Measurements from ENCODE around the gene MBOAT7. TPM values are rescaled to one million over a fixed set of nuclear protein-coding genes. Genes with fewer than 3 reads are reported as not detected.

Gene MBOAT7, protein sequence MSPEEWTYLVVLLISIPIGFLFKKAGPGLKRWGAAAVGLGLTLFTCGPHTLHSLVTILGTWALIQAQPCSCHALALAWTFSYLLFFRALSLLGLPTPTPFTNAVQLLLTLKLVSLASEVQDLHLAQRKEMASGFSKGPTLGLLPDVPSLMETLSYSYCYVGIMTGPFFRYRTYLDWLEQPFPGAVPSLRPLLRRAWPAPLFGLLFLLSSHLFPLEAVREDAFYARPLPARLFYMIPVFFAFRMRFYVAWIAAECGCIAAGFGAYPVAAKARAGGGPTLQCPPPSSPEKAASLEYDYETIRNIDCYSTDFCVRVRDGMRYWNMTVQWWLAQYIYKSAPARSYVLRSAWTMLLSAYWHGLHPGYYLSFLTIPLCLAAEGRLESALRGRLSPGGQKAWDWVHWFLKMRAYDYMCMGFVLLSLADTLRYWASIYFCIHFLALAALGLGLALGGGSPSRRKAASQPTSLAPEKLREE
- 1,000 to 10,000 TPM in 1 of 5 donors, 100 to 1,000 TPM in 1, 10 to 100 TPM in 3; 22.0 to 1,215 (median 95.1) TPM for total RNA-seq
- polyA plus RNA-seq = 10 to 100 TPM; 14.1 to 20.6 (median 19.1) TPM
- long read RNA-seq, donor 1, partial matches to known transcripts = 35 of 39 reads
- long read RNA-seq, donor 1, other reads (novel, unspliced or antisense) = 0 of 39 reads
- long read RNA-seq, donor 2, transcript MBOAT7-201 (8 exons, 2,529 nt) = major isoform, 12 of 20 reads
- long read RNA-seq, donor 2, partial matches to known transcripts = 5 of 20 reads
- long read RNA-seq, donor 2, other reads (novel, unspliced or antisense) = 0 of 20 reads
- long read RNA-seq, donor 3, partial matches to known transcripts = 0 of 9 reads
- long read RNA-seq, donor 3, other reads (novel, unspliced or antisense) = 0 of 9 reads
- long read RNA-seq, donor 4 = 0 reads
- long read RNA-seq, donor 5, transcript MBOAT7-212 (2 exons, 3,039 nt) = major isoform, 7 of 85 reads
- long read RNA-seq, donor 5, partial matches to known transcripts = 67 of 85 reads
- long read RNA-seq, donor 5, other reads (novel, unspliced or antisense) = 6 of 85 reads
- long read RNA-seq, donor 6, transcript MBOAT7-201 (8 exons, 2,529 nt) = major isoform, 28 of 6,210 reads
- long read RNA-seq, donor 6, partial matches to known transcripts = 3,181 of 6,210 reads
- long read RNA-seq, donor 6, other reads (novel, unspliced or antisense) = 2,992 of 6,210 reads
- long read RNA-seq, donor 7, transcript MBOAT7-201 (8 exons, 2,529 nt) = major isoform, 6 of 28 reads
- long read RNA-seq, donor 7, partial matches to known transcripts = 16 of 28 reads
- long read RNA-seq, donor 7, other reads (novel, unspliced or antisense) = 0 of 28 reads
- long read RNA-seq, donor 8, transcript MBOAT7-201 (8 exons, 2,529 nt) = major isoform, 12 of 50 reads
- long read RNA-seq, donor 8, partial matches to known transcripts = 29 of 50 reads
- long read RNA-seq, donor 8, other reads (novel, unspliced or antisense) = 0 of 50 reads
- long read RNA-seq, donor 9, partial matches to known transcripts = 1,780 of 2,539 reads
- long read RNA-seq, donor 9, other reads (novel, unspliced or antisense) = 750 of 2,539 reads
- long read RNA-seq, donor 10, transcript MBOAT7-201 (8 exons, 2,529 nt) = major isoform, 6 of 44 reads
- long read RNA-seq, donor 10, partial matches to known transcripts = 38 of 44 reads
- long read RNA-seq, donor 10, other reads (novel, unspliced or antisense) = 0 of 44 reads

- Histone ChIP-seq H3K27ac (peak within 1 kb of the TSS; percentile 97 to 99 (median 99)), H3K9me3 (no peaks in the 10 kb centered on the region), H3K27me3 (no peaks in the 10 kb centered on the region), H3K36me3 (peaks cover 16 to 33% (median 26%) of the 10 kb centered on the region in 4 donors), H3K4me3 (peak within 1 kb of the TSS; percentile 75 to 93 (median 84)), H3K4me1 (peaks cover 28 to 45% (median 40%) of the 10 kb centered on the region in 4 donors)
- TF ChIP-seq EP300 (IDR thresholded peaks at IDR 0.05) (no peak), POLR2A (IDR thresholded peaks at IDR 0.05) (no peak), POLR2AphosphoS5 (IDR thresholded peaks at IDR 0.05) (peak; percentile 4 to 70 (median 44))
- TF ChIP-seq, protein P1, sequence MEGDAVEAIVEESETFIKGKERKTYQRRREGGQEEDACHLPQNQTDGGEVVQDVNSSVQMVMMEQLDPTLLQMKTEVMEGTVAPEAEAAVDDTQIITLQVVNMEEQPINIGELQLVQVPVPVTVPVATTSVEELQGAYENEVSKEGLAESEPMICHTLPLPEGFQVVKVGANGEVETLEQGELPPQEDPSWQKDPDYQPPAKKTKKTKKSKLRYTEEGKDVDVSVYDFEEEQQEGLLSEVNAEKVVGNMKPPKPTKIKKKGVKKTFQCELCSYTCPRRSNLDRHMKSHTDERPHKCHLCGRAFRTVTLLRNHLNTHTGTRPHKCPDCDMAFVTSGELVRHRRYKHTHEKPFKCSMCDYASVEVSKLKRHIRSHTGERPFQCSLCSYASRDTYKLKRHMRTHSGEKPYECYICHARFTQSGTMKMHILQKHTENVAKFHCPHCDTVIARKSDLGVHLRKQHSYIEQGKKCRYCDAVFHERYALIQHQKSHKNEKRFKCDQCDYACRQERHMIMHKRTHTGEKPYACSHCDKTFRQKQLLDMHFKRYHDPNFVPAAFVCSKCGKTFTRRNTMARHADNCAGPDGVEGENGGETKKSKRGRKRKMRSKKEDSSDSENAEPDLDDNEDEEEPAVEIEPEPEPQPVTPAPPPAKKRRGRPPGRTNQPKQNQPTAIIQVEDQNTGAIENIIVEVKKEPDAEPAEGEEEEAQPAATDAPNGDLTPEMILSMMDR (IDR thresholded peaks at IDR 0.05) = peak in 1 of 7 experiments; percentile 49
- no peak for DNase-seq
- 0 to 1% (median 1%) methylated on average over 22 to 64 of the region's 64 CpGs for WGBS, 5 donors
- intact Hi-C loops (cut with DNase I; ENCODE audit: low total_unique reads) = no loop called here
Observed at GRCh38 chr19:54189145-54189734, at the start of gene MBOAT7. TSS of gene MBOAT7 (minus strand) at chr19:54189580. CDS start at chr19:54188508, 1,072 bp downstream.

- DNase-seq = peak in 1 of 2 donors; percentile 11
- intact Hi-C loops (cut with DNase I; ENCODE audit: low total_unique reads) = loop anchor here (5.0 kb wide), 1 partner anchor 62 kb away; the partner anchor contains the start of gene TMC4
- Histone ChIP-seq H3K9me3 (peaks cover 0 to 6% (median 0%) of the 10 kb centered on the region in 4 donors), H3K27me3 (peaks cover 0 to 33% (median 11%) of the 10 kb centered on the region in 3 donors), H3K27ac (no peak overlapping the region), H3K4me1 (peaks cover 0 to 12% (median 3%) of the 10 kb centered on the region in 4 donors), H3K36me3 (no peaks in the 10 kb centered on the region), H3K4me3 (no peak overlapping the region)
- 4 to 73% (median 60%) methylated on average over 3 to 5 of the region's 5 CpGs for WGBS, 5 donors
- no peak for TF ChIP-seq POLR2AphosphoS5 (IDR thresholded peaks at IDR 0.05)
- TF ChIP-seq, protein P1 (IDR thresholded peaks at IDR 0.05) = no peak
- no peak for TF ChIP-seq POLR2A (IDR thresholded peaks at IDR 0.05)
- no peak for TF ChIP-seq EP300 (IDR thresholded peaks at IDR 0.05)
Observed at GRCh38 chr19:54233941-54234340, 44.6 kb upstream of the MBOAT7 start.

DNA sequence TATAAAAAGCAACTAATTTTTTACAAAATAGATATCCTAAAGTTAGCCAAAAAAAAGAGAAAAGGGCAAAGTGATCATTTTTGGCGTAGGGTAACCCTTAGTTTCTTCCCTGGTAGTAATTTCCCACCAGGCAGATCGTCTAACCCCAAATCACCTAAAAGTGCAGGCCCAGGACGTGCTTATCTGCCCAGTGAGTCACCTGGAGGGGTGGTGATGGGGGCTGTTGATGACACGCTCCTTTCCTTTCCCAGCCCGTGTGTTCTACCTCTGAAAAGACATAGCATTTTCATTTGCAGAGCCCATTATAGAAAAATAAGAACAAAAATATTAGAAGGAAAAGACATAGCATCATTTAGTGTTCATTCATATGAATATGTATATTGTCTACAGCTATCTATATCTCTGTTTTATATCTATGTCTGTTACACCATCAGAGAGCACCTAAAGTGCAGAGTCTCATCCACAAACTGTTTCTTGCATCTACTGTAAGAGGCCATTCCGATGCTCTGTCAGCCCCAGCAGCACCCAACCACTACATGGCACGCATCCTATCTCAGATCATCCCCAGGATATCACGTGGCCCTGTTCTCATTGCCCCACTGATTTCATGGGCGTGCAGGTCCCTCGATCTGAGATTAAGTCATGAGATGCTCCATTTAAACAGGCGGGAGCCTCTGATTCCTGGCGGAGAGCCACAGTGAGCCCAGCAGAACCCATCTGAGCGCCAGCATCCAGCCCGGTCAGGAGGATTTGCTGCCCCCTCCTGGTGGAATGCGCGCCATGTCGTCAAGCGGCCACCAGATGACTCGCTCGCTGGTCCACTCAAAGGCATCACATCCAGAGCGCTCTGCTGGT lies 41.9 kb upstream of the MBOAT7 start:
- no peak overlapping the region for H3K27ac ChIP-seq

More for the DNA sequence above, 41.9 kb upstream of the MBOAT7 start:
- Histone ChIP-seq H3K27me3 (peaks cover 0 to 31% (median 10%) of the 10 kb centered on the region in 3 donors), H3K4me3 (no peak overlapping the region), H3K4me1 (peaks cover 0 to 12% (median 3%) of the 10 kb centered on the region in 4 donors), H3K9me3 (peaks cover 0 to 6% (median 0%) of the 10 kb centered on the region in 4 donors), H3K36me3 (no peaks in the 10 kb centered on the region)
- WGBS, 5 donors = 11 to 19% (median 16%) methylated on average over 18 to 21 of the region's 21 CpGs
- intact Hi-C loops (cut with DNase I; ENCODE audit: low total_unique reads) = loop anchor here (5.0 kb wide), 1 partner anchor 59 kb away; the partner anchor contains the start of gene TMC4
- DNase-seq = peak; percentile 92 to 94
- TF ChIP-seq, protein P1 (IDR thresholded peaks at IDR 0.05) = peak in 5 of 7 experiments; percentile 81 to 90 (median 90)
- TF ChIP-seq POLR2AphosphoS5 (IDR thresholded peaks at IDR 0.05) (peak in 2 of 3 donors; percentile 12 to 49), EP300 (IDR thresholded peaks at IDR 0.05) (no peak)

Measured in stomach (tissue), 19 donors.